ENCODE data around the gene SPATA24.

DNA sequence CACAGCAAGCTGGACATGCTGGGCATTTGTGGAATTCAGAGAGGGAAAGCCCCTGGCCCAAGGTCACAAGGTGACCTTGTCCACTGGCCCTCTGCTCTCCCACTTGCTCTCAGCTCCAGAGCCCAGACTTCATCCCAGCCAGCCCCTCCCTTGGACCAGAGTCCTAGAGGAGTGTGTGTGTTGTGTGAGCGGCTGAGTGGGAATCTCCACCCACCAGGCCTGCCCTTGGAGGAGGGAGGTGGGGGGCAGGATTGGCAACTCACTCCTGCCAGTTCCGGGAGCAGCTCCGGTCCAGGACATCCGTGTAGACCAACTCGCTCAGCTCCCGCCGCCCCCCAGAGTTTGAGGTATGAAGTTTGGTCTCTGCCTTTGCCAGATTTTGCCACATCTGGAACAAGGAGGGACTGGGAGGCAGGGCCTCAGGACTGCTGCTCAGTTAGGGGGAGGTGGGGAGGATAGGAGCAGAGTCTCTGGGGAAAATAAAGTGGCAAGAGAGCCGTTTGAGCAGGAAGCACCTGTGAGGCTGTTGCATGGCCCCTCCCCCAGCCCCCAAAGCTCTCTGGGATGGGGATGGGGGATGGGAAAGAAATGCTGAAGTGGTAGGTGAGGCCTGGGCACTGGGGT is 15.6 kb downstream of the SPATA24 start:
- TF ChIP-seq POLR2A (IDR thresholded peaks at IDR 0.05; ENCODE audit: borderline replicate concordance, extremely low read depth, insufficient read depth, insufficient read length) (no peak), TCF7L2 (IDR thresholded peaks at IDR 0.05; ENCODE audit: borderline replicate concordance, extremely low read depth, insufficient read depth, insufficient read length) (no peak), CTCF (IDR thresholded peaks at IDR 0.05 in 2 of 3, conservative IDR thresholded peaks at IDR 0.05 in 1 of 3; ENCODE audit: borderline replicate concordance in 1 of 3, insufficient read depth in 1 of 3, low read depth in 2 of 3, low read length in 2 of 3) (no peak), EZH2 (IDR thresholded peaks at IDR 0.05) (no peak)
